ENCODE results near the gene PLEKHA7.
"Not testable (repeated sequence)": the region's sequence is repeated elsewhere in the genome, so short reads cannot be mapped to it uniquely, and the experiment has no call there.

PLEKHA7 gene

GRCh38 chr11:16909359-16910035 lies 104.7 kb downstream of the PLEKHA7 start:
- DNase-seq (ENCODE audit: low read depth), result no peak

GRCh38 chr11:16905375-16905774 lies 108.8 kb downstream of the PLEKHA7 start:
- DNase-seq (ENCODE audit: low read depth), result no peak

GRCh38 chr11:16904761-16905160 lies 109.5 kb downstream of the PLEKHA7 start:
- DNase-seq (ENCODE audit: low read depth), result not testable (repeated sequence)

GRCh38 chr11:16902781-16903378 lies 111.3 kb downstream of the PLEKHA7 start:
- DNase-seq (ENCODE audit: low read depth), result no peak

- DNase-seq (ENCODE audit: low read depth), result no peak
Measured at GRCh38 chr11:16902182-16902581, 112.0 kb downstream of the PLEKHA7 start.

- no peak for DNase-seq (ENCODE audit: low read depth)
Measured at GRCh38 chr11:16900491-16900890, 113.7 kb downstream of the PLEKHA7 start.

GRCh38 chr11:16899708-16900303 lies 114.4 kb downstream of the PLEKHA7 start:
- DNase-seq (ENCODE audit: low read depth), result no peak

GRCh38 chr11:16898274-16898985 lies 115.8 kb downstream of the PLEKHA7 start:
- DNase-seq (ENCODE audit: low read depth), result no peak

- DNase-seq (ENCODE audit: low read depth), result no peak
Measured at GRCh38 chr11:16897470-16898061, 116.6 kb downstream of the PLEKHA7 start.

- no peak for DNase-seq (ENCODE audit: low read depth)
Measured at GRCh38 chr11:16896729-16897469, 117.3 kb downstream of the PLEKHA7 start.

- DNase-seq (ENCODE audit: low read depth), result no peak
Measured at GRCh38 chr11:16895306-16895705, 118.9 kb downstream of the PLEKHA7 start.

- DNase-seq (ENCODE audit: low read depth), result no peak
Measured at GRCh38 chr11:16893456-16894066, 120.7 kb downstream of the PLEKHA7 start.

- peak; percentile 27 for DNase-seq (ENCODE audit: low read depth)
Measured at GRCh38 chr11:16891964-16892363, 122.2 kb downstream of the PLEKHA7 start.

GRCh38 chr11:16891165-16891564 lies 123.0 kb downstream of the PLEKHA7 start:
- DNase-seq (ENCODE audit: low read depth), result no peak

GRCh38 chr11:16890442-16890841 lies 123.8 kb downstream of the PLEKHA7 start:
- no peak for DNase-seq (ENCODE audit: low read depth)

GRCh38 chr11:16889905-16890304 lies 124.3 kb downstream of the PLEKHA7 start:
- no peak for DNase-seq (ENCODE audit: low read depth)

- not testable (repeated sequence) for DNase-seq (ENCODE audit: low read depth)
Measured at GRCh38 chr11:16889010-16889409, 125.2 kb downstream of the PLEKHA7 start.

- DNase-seq (ENCODE audit: low read depth), result not testable (repeated sequence)
Measured at GRCh38 chr11:16887887-16888286, 126.3 kb downstream of the PLEKHA7 start.

- no peak for DNase-seq (ENCODE audit: low read depth)
Measured at GRCh38 chr11:16883174-16883573, 131.0 kb downstream of the PLEKHA7 start.

GRCh38 chr11:16881766-16882165 lies 132.4 kb downstream of the PLEKHA7 start:
- no peak for DNase-seq (ENCODE audit: low read depth)

- peak; percentile 26 for DNase-seq (ENCODE audit: low read depth)
Measured at GRCh38 chr11:16881074-16881709, 133.0 kb downstream of the PLEKHA7 start.

Measured in fibroblast of gingiva (primary cell).